Amniotic epithelial cell (primary cell): Measurements from ENCODE around the gene SPACA9.

Experiments
- DNase-seq: peaks from one replicate; pipeline ENCODE4 v3.0.0-alpha.2; 2010; ENCODE audit warnings: low read depth

Gene SPACA9

GRCh38 chr9:132878695-132879456, at the start of gene SPACA9:
Gene SPACA9, plus strand, starts transcription at chr9:132878898. Its CDS starts 5,050 bp downstream, at chr9:132883948.
- peak; percentile 19 for DNase-seq

- no peak for DNase-seq
Observed at GRCh38 chr9:132832171-132832881, 46.4 kb upstream of the SPACA9 start.

- DNase-seq = no peak
Observed at GRCh38 chr9:132833550-132834121, 45.1 kb upstream of the SPACA9 start.

DNA sequence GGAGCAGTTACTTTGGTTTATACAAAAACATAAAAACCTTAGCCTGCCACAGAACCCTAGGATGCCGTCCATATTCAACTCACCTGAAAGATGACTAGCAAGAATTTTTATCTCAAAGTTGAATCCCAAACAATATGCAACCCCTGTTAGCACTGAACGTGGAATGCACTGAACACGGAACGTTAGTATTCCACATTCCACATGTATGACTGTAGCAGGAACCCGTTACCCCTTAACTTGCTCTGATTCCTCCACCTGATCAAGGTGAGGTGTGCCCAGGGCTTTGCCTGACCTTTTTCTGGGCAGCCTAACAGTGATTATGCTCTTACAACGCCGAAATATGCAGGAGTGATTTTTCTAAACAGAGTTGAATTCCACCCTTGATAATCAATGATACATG, 44.4 kb upstream of the SPACA9 start:
- no peak for DNase-seq

- DNase-seq = no peak
Observed at GRCh38 chr9:132837501-132838286, 41.0 kb upstream of the SPACA9 start.

GRCh38 chr9:132838291-132838690, 40.4 kb upstream of the SPACA9 start:
- DNase-seq = no peak

DNA sequence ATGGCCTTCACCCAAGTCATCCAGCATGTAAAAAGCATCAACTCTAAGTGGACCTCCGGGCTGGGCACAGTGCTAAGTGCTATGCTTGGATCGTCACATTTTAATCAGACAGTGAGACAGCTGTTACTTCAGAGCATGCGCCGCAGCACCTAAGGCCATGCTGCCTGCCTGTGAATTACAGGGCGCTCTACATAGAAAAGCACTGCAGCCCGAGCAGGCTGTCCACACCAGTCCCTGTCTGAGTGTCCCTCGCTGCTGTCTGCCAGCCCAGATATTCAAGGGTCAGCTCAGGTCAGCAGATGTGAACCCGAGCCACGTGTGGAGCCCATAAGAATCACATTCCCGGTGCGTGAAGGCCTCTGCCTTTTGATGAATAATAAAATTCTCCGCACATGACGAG, 37.7 kb upstream of the SPACA9 start:
- no peak for DNase-seq

- no peak for DNase-seq
Observed at GRCh38 chr9:132842124-132843044, 36.3 kb upstream of the SPACA9 start.

DNA sequence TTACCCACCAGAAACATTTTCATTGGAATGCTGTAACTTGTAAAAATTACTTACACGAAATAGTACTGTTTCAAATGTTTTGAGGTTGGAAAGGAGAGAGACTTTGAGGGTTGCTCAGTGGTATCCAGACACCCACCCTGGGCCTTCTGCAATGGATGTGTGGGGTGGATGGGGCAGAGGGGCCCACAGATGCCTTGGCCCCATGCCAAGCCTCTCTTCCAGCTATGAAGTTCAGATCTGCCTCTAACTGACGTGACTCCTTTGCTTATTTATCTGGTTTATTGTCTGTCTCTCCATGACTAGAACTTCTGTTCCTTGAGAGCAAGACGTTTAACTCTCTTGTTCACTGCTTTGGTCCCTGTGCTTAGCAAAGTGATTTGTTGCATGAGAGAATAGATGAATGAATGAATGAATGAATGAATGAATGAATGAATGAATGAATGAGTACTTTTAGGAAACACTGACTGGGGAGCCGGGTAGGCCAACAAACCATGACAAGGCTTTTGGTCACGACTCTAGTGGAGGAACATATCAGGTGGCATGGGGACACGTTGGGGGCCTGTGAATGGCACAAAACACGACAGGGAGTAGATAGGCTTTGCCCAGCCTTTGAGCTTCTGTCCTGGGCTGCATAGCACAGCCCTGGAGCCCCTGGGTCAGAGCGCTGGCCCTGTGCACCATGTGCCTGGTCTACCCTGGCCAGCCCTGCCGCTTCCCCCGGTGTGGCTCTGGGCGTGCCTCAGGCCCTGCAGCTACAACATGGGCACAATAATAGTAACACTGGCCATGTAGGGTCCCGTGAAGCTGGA, 32.4 kb upstream of the SPACA9 start:
- DNase-seq = no peak

DNA sequence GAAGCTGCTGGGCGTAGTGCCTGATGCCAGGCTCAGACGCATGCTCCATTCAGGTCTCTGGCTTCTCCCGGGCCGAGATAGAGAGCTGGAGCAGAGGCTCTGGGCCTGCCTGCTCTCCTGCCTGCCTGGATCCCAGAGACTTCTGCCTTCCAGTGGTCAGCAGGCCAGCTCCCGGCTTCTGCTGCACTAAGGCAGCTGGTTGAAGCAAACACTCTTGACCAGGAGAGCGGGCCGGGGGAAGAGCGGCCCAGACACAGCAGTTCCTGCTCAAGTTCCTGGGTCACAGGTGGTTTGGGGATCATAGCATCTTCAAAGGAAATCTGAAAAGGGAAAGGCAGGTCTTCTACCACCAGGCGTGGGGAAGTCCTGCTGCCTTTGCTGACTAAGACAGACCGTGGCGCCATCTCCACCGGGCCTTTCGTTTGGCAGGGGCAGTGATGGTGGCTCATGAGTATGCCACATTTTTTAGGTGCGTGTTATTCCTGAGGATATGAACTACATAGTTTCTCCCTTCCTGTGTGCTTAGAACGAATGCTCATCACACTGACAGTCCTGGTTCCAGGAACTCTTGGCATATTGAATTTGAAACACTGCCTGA, 31.7 kb upstream of the SPACA9 start:
- DNase-seq = no peak

- peak; percentile 39 for DNase-seq
Observed at GRCh38 chr9:132849185-132849706, 29.5 kb upstream of the SPACA9 start.

DNA sequence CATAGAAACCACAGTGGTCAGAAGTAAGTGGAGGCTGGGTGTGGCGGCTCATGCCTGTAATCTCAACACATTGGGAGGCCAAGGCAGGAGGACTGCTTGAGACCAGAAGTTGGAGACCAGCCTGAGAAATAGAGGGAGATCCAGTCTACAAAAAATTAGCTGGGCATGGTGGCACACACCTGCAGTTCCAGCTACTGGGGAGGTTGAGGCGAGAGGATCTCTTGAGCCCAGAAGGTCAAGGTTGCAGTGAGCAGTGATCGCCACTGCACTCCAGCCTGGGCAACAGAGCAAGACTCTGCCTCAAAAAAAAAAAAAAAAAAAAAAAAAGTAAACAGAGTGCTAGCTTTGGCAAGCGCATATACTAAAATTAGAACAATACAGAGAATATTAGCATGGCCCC, 25.2 kb upstream of the SPACA9 start:
- no peak for DNase-seq

DNA sequence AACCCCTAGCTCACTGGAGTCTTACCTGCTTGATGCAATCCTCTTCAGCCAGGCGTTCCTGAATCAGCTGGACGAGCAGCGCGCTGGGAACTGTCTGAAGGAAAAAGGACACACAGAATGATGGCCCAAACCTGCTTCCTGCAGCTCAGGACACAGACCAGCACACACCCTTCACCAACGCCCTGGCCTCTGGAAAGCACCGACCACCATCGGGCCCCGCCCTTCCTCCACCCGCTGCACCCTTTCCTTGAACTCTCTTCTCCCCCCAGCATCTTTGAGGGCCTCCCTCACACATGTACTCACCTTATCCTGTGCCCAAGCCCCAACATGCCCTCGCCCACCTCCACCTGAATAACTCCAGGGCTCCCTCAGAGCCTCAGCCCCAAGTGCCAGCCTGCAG, 23.9 kb upstream of the SPACA9 start:
- no peak for DNase-seq

- DNase-seq = no peak
Observed at GRCh38 chr9:132855904-132856303, 22.8 kb upstream of the SPACA9 start.

DNA sequence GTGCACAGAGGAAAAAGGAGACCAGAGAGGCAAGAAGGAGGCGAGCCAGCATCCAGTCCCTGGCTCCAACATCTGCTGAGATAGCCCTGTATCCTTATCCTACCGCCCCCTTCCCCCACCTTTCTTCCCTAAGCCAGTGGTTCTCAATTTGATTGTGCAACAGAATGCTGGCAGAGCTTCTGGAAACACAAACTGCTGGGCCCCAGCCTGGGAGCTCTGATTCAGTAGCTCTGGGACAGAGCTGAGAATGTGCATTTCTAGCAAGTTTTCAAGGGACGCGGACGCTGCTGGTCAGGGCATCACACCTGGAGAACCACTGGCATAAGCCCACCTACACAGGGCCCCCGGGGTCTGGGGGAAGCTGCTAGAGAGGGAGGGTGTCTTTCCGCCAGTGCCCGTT, 21.7 kb upstream of the SPACA9 start:
- DNase-seq = peak; percentile 89

DNA sequence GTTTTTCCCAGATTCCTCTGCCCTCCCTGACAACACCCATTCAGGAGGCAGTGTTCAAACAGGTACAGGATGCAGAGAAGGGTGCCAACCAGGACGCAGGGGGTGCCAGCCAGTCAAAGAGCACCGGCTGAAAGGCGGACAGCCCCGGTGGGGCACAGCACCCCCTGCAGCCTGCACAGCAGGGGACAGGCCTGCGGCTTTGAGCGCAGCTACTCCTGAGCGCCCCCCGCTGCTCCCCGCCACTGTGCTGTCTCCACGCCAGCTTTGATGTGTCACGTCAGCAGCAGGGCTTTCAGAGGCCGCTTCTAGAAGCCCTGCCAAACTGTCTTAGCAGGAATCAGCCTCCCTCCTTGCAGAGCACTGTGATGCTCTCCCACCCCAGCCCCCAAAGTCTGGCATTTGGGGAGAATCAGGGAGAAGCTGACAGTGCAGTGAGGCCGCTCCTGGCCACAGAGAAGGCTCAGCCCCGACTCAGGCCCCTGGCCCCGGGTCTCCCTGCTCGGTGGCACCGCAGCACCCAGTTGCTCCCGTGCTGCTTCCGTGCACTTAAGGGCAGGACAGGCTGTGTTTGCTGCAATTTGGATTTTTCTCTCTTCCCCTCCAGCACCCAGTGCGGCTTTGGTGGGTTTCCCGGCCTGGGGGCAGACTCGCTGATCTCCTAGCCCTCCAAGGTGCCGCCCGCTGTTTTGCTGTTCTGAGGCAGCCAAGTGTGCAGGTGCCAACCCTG, 20.9 kb upstream of the SPACA9 start:
- DNase-seq = peak; percentile 22

DNA sequence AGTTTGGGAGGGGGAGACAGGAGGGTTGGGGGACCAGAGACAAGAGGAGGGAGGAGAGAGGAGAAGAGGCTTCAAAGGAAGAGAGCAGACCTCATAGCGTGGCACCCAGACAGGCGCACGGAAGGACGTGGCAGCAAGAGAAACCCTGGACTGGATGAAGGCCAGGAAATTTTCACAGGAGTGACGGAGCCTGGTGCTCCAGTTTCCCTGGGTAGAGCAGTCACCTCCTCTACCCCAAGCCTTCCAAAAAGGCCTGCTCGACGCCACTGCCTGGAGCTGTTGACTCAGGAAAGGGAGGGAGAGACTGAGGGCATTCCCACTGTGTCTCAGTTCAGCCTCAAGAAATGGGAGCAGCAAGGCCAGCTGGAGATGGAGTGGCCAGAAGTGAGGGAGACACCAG, 19.9 kb upstream of the SPACA9 start:
- no peak for DNase-seq

GRCh38 chr9:132861666-132862065, 17.0 kb upstream of the SPACA9 start:
- DNase-seq = no peak

- no peak for DNase-seq
Observed at GRCh38 chr9:132862533-132862932, 16.2 kb upstream of the SPACA9 start.
